Measurements from ENCODE around the gene ITPR1. TPM values are rescaled to one million over a fixed set of nuclear protein-coding genes. Genes with fewer than 3 reads are reported as not detected.

The ITPR1 gene
- polyA plus RNA-seq, 1 donor from 2014 or later, result 2.1 TPM

DNA sequence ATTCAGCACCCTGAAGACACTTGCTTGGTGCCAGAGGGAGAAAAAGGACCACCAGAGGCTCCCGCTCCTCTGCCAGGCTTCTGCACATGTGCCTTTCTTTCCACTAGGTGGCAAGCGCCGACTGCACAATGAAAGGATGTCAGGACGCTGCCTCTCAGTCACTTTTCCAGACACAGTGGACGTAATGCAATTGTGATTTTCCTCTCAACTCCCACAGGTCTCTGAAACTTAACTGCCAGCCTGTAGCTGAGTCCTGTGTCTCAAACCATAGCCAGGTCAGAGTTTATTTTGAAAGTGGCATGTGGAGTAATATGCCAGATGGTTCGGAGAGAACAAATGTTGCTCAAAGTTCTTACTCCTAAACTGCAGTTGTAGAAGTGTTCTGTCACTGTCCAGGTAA lies 162.9 kb downstream of the ITPR1 start:
- Histone ChIP-seq H3K9me2 (ENCODE audit: insufficient read depth, low read length) (no peaks in the 10 kb centered on the region), H2AFZ (ENCODE audit: low read depth, low read length) (no peak overlapping the region), H3K27ac (ENCODE audit: low read length) (no peak overlapping the region), H3K79me2 (replicated peaks; ENCODE audit: insufficient read depth, low read length) (no peaks in the 10 kb centered on the region), H3F3A (ENCODE audit: insufficient read depth, low read length, poor library complexity, severe bottlenecking) (no peaks in the 10 kb centered on the region), H3K4me2 (ENCODE audit: low read length) (no peak overlapping the region), H4K20me1 (ENCODE audit: insufficient read depth) (no peaks in the 10 kb centered on the region), H3K27me3 (ENCODE audit: insufficient read depth, low read depth, low read length) (no peaks in the 10 kb centered on the region), H3K9me3 (ENCODE audit: low read length) (no peaks in the 10 kb centered on the region), H3K36me3 (ENCODE audit: insufficient read depth, low read length) (no peaks in the 10 kb centered on the region), H3K4me3 (ENCODE audit: low read length) (no peak overlapping the region), H3K9ac (ENCODE audit: low read length) (no peak overlapping the region)
- TF ChIP-seq RAD21 (conservative IDR thresholded peaks at IDR 0.05) (peak; percentile 96), SMC3 (conservative IDR thresholded peaks at IDR 0.05; ENCODE audit: poor library complexity) (peak; percentile 92), POLR2AphosphoS5 (IDR thresholded peaks at IDR 0.05) (no peak)
- TF ChIP-seq, protein P1, sequence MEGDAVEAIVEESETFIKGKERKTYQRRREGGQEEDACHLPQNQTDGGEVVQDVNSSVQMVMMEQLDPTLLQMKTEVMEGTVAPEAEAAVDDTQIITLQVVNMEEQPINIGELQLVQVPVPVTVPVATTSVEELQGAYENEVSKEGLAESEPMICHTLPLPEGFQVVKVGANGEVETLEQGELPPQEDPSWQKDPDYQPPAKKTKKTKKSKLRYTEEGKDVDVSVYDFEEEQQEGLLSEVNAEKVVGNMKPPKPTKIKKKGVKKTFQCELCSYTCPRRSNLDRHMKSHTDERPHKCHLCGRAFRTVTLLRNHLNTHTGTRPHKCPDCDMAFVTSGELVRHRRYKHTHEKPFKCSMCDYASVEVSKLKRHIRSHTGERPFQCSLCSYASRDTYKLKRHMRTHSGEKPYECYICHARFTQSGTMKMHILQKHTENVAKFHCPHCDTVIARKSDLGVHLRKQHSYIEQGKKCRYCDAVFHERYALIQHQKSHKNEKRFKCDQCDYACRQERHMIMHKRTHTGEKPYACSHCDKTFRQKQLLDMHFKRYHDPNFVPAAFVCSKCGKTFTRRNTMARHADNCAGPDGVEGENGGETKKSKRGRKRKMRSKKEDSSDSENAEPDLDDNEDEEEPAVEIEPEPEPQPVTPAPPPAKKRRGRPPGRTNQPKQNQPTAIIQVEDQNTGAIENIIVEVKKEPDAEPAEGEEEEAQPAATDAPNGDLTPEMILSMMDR (IDR thresholded peaks at IDR 0.05; ENCODE audit: poor library complexity, severe bottlenecking), result peak; percentile 96
- TF ChIP-seq, protein P2, sequence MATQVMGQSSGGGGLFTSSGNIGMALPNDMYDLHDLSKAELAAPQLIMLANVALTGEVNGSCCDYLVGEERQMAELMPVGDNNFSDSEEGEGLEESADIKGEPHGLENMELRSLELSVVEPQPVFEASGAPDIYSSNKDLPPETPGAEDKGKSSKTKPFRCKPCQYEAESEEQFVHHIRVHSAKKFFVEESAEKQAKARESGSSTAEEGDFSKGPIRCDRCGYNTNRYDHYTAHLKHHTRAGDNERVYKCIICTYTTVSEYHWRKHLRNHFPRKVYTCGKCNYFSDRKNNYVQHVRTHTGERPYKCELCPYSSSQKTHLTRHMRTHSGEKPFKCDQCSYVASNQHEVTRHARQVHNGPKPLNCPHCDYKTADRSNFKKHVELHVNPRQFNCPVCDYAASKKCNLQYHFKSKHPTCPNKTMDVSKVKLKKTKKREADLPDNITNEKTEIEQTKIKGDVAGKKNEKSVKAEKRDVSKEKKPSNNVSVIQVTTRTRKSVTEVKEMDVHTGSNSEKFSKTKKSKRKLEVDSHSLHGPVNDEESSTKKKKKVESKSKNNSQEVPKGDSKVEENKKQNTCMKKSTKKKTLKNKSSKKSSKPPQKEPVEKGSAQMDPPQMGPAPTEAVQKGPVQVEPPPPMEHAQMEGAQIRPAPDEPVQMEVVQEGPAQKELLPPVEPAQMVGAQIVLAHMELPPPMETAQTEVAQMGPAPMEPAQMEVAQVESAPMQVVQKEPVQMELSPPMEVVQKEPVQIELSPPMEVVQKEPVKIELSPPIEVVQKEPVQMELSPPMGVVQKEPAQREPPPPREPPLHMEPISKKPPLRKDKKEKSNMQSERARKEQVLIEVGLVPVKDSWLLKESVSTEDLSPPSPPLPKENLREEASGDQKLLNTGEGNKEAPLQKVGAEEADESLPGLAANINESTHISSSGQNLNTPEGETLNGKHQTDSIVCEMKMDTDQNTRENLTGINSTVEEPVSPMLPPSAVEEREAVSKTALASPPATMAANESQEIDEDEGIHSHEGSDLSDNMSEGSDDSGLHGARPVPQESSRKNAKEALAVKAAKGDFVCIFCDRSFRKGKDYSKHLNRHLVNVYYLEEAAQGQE (IDR thresholded peaks at IDR 0.05; ENCODE audit: borderline replicate concordance), result no peak

DNA sequence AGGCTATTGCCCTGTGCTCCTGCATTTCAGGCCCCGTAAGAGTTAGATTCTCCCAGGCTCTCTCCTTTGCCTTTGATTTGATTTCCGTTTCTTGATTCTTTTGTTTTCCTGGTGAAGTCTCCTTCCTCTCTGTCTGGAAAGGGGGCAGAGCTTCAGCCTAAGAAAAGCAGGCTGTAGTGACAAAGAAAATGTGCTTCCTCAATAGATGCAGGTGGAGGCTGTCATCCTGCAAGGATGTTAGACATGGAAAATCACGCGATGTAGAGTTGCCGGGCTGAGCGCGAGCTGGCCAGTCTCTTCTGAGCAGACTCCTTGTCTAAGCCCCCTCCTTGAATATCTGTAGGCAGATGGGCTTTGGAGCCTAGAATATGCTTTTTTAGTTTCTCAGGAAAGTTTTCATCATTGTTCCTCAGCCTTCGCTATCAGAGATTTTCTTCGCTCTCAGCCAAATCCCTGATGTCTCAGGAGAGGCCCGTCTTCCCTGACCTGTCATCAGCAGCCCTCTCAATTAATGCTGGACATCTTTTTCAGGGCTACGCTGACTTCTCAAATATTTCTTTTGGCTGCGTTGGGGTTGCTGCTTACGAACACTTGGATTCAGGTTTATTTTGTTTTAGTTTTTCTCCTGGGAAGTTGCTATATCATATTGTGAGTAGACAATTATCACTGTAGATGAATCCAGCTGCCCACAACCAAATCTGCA lies 163.6 kb downstream of the ITPR1 start:
- Histone ChIP-seq H3K27me3 (ENCODE audit: insufficient read depth, low read depth, low read length) (no peaks in the 10 kb centered on the region), H3K9me2 (ENCODE audit: insufficient read depth, low read length) (no peaks in the 10 kb centered on the region), H3K79me2 (replicated peaks; ENCODE audit: insufficient read depth, low read length) (no peaks in the 10 kb centered on the region), H3K27ac (ENCODE audit: low read length) (no peak overlapping the region), H3K36me3 (ENCODE audit: insufficient read depth, low read length) (no peaks in the 10 kb centered on the region), H3F3A (ENCODE audit: insufficient read depth, low read length, poor library complexity, severe bottlenecking) (no peaks in the 10 kb centered on the region), H3K4me2 (ENCODE audit: low read length) (no peak overlapping the region), H3K9ac (ENCODE audit: low read length) (no peak overlapping the region), H2AFZ (ENCODE audit: low read depth, low read length) (no peak overlapping the region), H3K9me3 (ENCODE audit: low read length) (no peaks in the 10 kb centered on the region), H4K20me1 (ENCODE audit: insufficient read depth) (no peaks in the 10 kb centered on the region), H3K4me3 (ENCODE audit: low read length) (no peak overlapping the region)
- TF ChIP-seq EZH2 (IDR thresholded peaks at IDR 0.05; ENCODE audit: borderline replicate concordance, insufficient read depth, low read length, poor library complexity, severe bottlenecking), result no peak
- no peak for TF ChIP-seq TAF1 (IDR thresholded peaks at IDR 0.05; ENCODE audit: low read depth)
- no peak for TF ChIP-seq POLR2AphosphoS5 (IDR thresholded peaks at IDR 0.05)
- no peak for TF ChIP-seq EP300 (conservative IDR thresholded peaks at IDR 0.05; ENCODE audit: poor library complexity, severe bottlenecking)
- TF ChIP-seq MXI1 (conservative IDR thresholded peaks at IDR 0.05; ENCODE audit: poor library complexity, severe bottlenecking), result no peak
- TF ChIP-seq, protein P2 (IDR thresholded peaks at IDR 0.05; ENCODE audit: borderline replicate concordance), result no peak
- no peak for TF ChIP-seq SMC3 (conservative IDR thresholded peaks at IDR 0.05; ENCODE audit: poor library complexity)
- TF ChIP-seq, protein P1 (IDR thresholded peaks at IDR 0.05; ENCODE audit: poor library complexity, severe bottlenecking), result no peak
- no peak for TF ChIP-seq RAD21 (conservative IDR thresholded peaks at IDR 0.05)

Data from neural cell (in vitro differentiated cells).